H1 (cell line): ENCODE measurements around the gene UTS2B. TPM values are rescaled to one million over a fixed set of nuclear protein-coding genes. Genes with fewer than 3 reads are reported as not detected.

Experiments used
- CTCF ChIP-seq, 3 experiments: IDR thresholded peaks; 1 replicate in 2 of 3; 2 replicates in 1 of 3; pipeline versions ENCODE4 v1.5.1 to v1.6.1; 2011; ENCODE audit warnings: low read length in 3 of 3, mild to moderate bottlenecking in 3 of 3, inconsistent platforms in 2 of 3, low read depth in 1 of 3, moderate library complexity in 1 of 3; ENCODE audit not compliant: insufficient read depth in 1 of 3; ENCODE audit errors: control extremely low read depth in 1 of 3
- RBBP5 ChIP-seq: IDR thresholded peaks from 2 replicates; pipeline ENCODE4 v1.7.1; 2012; ENCODE audit warnings: low read depth, mild to moderate bottlenecking, inconsistent platforms, low read length, moderate library complexity, borderline replicate concordance
- SP2 ChIP-seq: IDR thresholded peaks from 2 replicates; pipeline ENCODE4 v1.6.1; 2012; ENCODE audit warnings: mild to moderate bottlenecking, low read length, inconsistent platforms
- TEAD4 ChIP-seq: IDR thresholded peaks from 2 replicates; pipeline ENCODE4 v1.6.1; 2012; ENCODE audit warnings: low read depth, low read length, inconsistent platforms, mixed read lengths
- polyA plus RNA-seq, 7 experiments: library from polyadenylated mRNA; depleted of rRNA in 3 of 7; stranded (reverse) in 5 of 7; unstranded in 2 of 7; fragments of >200 nt in 5 of 7; fragments of 200-250 nt in 2 of 7; gene quantifications; 1 replicate in 5 of 7; 2 replicates in 1 of 7; 4 replicates in 1 of 7; pipeline versions ENCODE4 v1.2.1 to v1.2.3, GENCODE V29; 2011 to 2013; ENCODE audit warnings: missing spikeins in 2 of 7, mixed read lengths in 2 of 7
- total RNA-seq: library from RNA; stranded (reverse); fragmentation: NEBNext Ultra II Directional; extraction: Animal tissue kit (Norgen Biotek cat#: 25700); gene quantifications from 2 replicates; pipeline ENCODE4 v1.2.1, GENCODE V29; 2021

The UTS2B gene
- total and polyA plus RNA-seq, 2 of the 8 experiments (the other 6 are each of a cell fraction or from before 2014, with no cell fraction given), result not detected

DNA sequence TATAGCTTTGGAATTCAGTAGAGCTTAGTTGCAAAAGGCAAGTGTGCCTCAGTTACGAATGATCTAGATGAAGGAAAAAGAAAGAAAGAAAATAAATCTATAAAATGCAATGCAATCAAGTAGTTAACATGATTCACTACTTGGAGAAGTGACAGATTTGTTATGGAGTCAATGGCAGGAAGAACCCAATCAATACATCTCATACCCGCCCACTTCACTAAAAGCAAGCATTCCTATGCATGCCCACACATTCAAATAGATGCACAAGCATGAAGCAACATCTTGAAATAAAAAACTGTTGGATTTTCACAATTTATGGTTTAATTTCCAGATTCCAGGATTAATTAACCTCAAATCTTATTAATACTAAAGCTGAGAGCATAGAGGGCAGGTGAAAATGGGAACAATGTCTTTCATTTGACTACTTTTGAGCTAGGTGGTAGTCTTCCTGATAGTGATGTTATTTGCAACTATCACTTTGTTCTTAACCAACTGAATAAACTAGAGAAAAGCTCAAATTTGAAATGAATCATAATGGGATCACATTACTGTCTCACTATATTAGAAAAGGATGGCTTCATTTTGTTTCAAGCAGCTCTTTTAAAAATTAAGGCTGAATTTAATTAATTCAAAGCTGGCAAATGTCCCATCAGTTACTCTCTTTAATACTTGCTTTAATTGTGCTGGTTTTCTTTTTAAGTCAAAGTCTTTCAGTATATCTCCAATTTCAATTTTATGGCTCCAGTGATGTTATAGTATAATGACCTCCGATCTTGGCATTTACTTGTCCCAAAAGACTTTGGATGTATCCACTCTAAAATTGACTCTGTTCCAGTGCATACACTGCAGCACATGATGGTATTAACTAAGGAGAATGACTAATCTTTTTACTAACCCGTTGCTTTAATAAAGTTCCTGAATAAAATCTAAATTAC, 47.8 kb downstream of the UTS2B start (continued):
- TF ChIP-seq CTCF (IDR thresholded peaks at IDR 0.05; ENCODE audit: control extremely low read depth in 1 of 3, insufficient read depth in 1 of 3, low read depth in 1 of 3, low read length in 3 of 3), result no peak
- TF ChIP-seq TEAD4, result no peak
- TF ChIP-seq RBBP5, result no peak
- TF ChIP-seq SP2, result no peak
- TF ChIP-seq, all 59 proteins: peak for 0
